HEK293 (cell line): Measurements from ENCODE around the gene RIC8B.
A peak's percentile ranks its signal among the peaks of the same experiment; 100 is the strongest.

Experiments
- CTCF ChIA-PET: fragments of 350-600 bp; formaldehyde crosslinking; extraction: SDS; loops from one replicate; lab custom pipeline; 2021; ENCODE audit warnings: antibody characterized with exemption; lab: Yijun Ruan, JAX
- POLR2A ChIA-PET: fragments of 300-600 bp; formaldehyde crosslinking; extraction: SDS; loops from one replicate; lab custom pipeline; 2020; ENCODE audit warnings: antibody characterized with exemption, inconsistent platforms; lab: Yijun Ruan, JAX
- H3K27ac ChIP-seq: fragments of 200-500 bp; sonication (Bioruptor generic); 2 replicates; pipeline ENCODE4 v1.5.1; 2014; ENCODE audit warnings: low read depth, low read length, control low read depth, inconsistent platforms; ENCODE audit errors: extremely low read depth
- H3K36me3 ChIP-seq, 2 experiments: fragments of 200-500 bp in 1 of 2; sonication (Bioruptor generic) in 1 of 2; 1 replicate in 1 of 2; 2 replicates in 1 of 2; pipeline ENCODE4 v1.5.1; 2014 to 2017; ENCODE audit warnings: inconsistent platforms in 2 of 2, low read length in 2 of 2; ENCODE audit not compliant: control insufficient read depth in 2 of 2, insufficient read depth in 1 of 2
- H3K4me1 ChIP-seq: fragments of 200-500 bp; sonication (Bioruptor generic); 2 replicates; pipeline ENCODE4 v1.5.1; 2014; ENCODE audit warnings: mild to moderate bottlenecking, low read length, inconsistent platforms; ENCODE audit not compliant: control insufficient read depth, insufficient read depth
- H3K4me3 ChIP-seq: 2 replicates; pipeline ENCODE4 v1.5.1; 2011; ENCODE audit warnings: low read depth, mild to moderate bottlenecking, control low read depth, low read length, moderate library complexity
- H3K9me3 ChIP-seq: fragments of 200-500 bp; sonication (Bioruptor generic); 2 replicates; pipeline ENCODE4 v1.5.1; 2014; ENCODE audit warnings: low read depth, low read length, inconsistent platforms; ENCODE audit not compliant: control insufficient read depth, insufficient read depth
- EGR2 ChIP-seq: fragments of 450-650 bp; formaldehyde crosslinking; IDR thresholded peaks from 2 replicates; pipeline ENCODE4 v1.5.1; 2016; ENCODE audit warnings: low read depth, missing biosample characterization, missing genetic modification characterization
- GLIS1 ChIP-seq: fragments of 450-650 bp; formaldehyde crosslinking; IDR thresholded peaks from 2 replicates; pipeline ENCODE4 v1.5.1; 2016; ENCODE audit warnings: missing biosample characterization, missing genetic modification characterization
- MEIS1 ChIP-seq: sonication (generic); formaldehyde crosslinking; IDR thresholded peaks from 2 replicates; pipeline ENCODE4 v1.8.1; 2022; ENCODE audit warnings: missing genetic modification reagents, mild to moderate bottlenecking, borderline replicate concordance
- PRDM1 ChIP-seq: fragments of 450-650 bp; formaldehyde crosslinking; IDR thresholded peaks from 2 replicates; pipeline ENCODE4; 2016; ENCODE audit warnings: missing biosample characterization, missing genetic modification characterization
- SETDB1 ChIP-seq: IDR thresholded peaks from one replicate; pipeline ENCODE4 v1.6.1; 2017; ENCODE audit warnings: mild to moderate bottlenecking, low read length, moderate library complexity, mixed read lengths; ENCODE audit not compliant: insufficient read length
- ZBTB1 ChIP-seq: fragments of 450-650 bp; formaldehyde crosslinking; IDR thresholded peaks from 2 replicates; pipeline ENCODE4 v1.5.1; 2016; ENCODE audit warnings: missing biosample characterization, missing genetic modification characterization
- ZEB2 ChIP-seq: fragments of 450-650 bp; formaldehyde crosslinking; IDR thresholded peaks from 2 replicates; pipeline ENCODE4 v1.5.1; 2016; ENCODE audit warnings: missing biosample characterization, missing genetic modification characterization
- ZFHX2 ChIP-seq: fragments of 450-650 bp; formaldehyde crosslinking; conservative IDR thresholded peaks from 2 replicates; pipeline ENCODE4 v1.5.1; 2016; ENCODE audit warnings: missing biosample characterization, missing genetic modification characterization
- ZFP3 ChIP-seq: fragments of 450-650 bp; formaldehyde crosslinking; IDR thresholded peaks from 2 replicates; pipeline ENCODE4 v1.5.1; 2016; ENCODE audit warnings: low read depth, missing biosample characterization, missing genetic modification characterization
- ZNF112 ChIP-seq: fragments of 450-650 bp; formaldehyde crosslinking; IDR thresholded peaks from 2 replicates; pipeline ENCODE4 v1.5.0; 2017; ENCODE audit warnings: missing biosample characterization, missing genetic modification characterization
- ZNF121 ChIP-seq: fragments of 450-650 bp; formaldehyde crosslinking; IDR thresholded peaks from 2 replicates; pipeline ENCODE4 v1.5.1; 2016; ENCODE audit warnings: missing biosample characterization, missing genetic modification characterization
- ZNF132 ChIP-seq: fragments of 450-650 bp; formaldehyde crosslinking; IDR thresholded peaks from 2 replicates; pipeline ENCODE4 v1.5.1; 2017; ENCODE audit warnings: missing biosample characterization, missing genetic modification characterization, borderline replicate concordance
- ZNF223 ChIP-seq: fragments of 450-650 bp; formaldehyde crosslinking; IDR thresholded peaks from 2 replicates; pipeline ENCODE4 v1.5.1; 2016; ENCODE audit warnings: missing biosample characterization, missing genetic modification characterization
- ZNF341 ChIP-seq: fragments of 450-650 bp; formaldehyde crosslinking; IDR thresholded peaks from 2 replicates; pipeline ENCODE4; 2016; ENCODE audit warnings: low read depth, missing biosample characterization, missing genetic modification characterization
- ZNF747 ChIP-seq: fragments of 450-650 bp; formaldehyde crosslinking; IDR thresholded peaks from 2 replicates; pipeline ENCODE4 v1.5.1; 2016; ENCODE audit warnings: missing biosample characterization, missing genetic modification characterization
- ZSCAN23 ChIP-seq: fragments of 450-650 bp; formaldehyde crosslinking; IDR thresholded peaks from 2 replicates; pipeline ENCODE4 v1.5.1; 2016; ENCODE audit warnings: missing biosample characterization, missing genetic modification characterization
- TF ChIP-seq, protein P1 (sequence below): fragments of 450-650 bp; formaldehyde crosslinking; IDR thresholded peaks from 2 replicates; pipeline ENCODE4 v1.5.1; 2017; ENCODE audit warnings: missing biosample characterization, missing genetic modification characterization
- TF ChIP-seq, protein P2 (sequence below): fragments of 450-650 bp; formaldehyde crosslinking; IDR thresholded peaks from 2 replicates; pipeline ENCODE4 v1.5.1; 2016; ENCODE audit warnings: missing biosample characterization, missing genetic modification characterization
- TF ChIP-seq, protein P3 (sequence below): fragments of 450-650 bp; formaldehyde crosslinking; IDR thresholded peaks from 2 replicates; pipeline ENCODE4 v1.5.1; 2017; ENCODE audit warnings: missing biosample characterization, missing genetic modification characterization
- TF ChIP-seq, protein P4 (sequence below): fragments of 450-650 bp; formaldehyde crosslinking; IDR thresholded peaks from 2 replicates; pipeline ENCODE4 v1.5.1; 2016; ENCODE audit warnings: missing biosample characterization, missing genetic modification characterization

Gene RIC8B

DNA sequence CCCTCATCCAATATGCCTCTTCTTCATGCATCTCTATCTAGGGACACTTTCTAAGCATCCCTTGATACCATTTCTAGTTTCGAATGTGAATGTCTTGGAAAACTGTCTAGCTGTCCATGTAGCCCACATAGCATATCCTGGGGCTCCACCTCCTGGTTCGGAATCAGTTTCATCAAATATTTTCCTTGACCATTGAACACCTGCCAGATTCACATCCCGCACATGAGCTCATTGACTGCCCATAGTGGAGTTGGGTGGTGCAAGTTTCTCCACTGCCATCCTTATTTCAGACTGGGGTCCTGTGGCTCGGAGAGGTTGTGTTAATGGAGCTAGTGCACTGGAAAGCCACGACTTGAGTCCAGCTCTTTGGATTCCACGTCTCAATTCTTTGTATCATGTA lies 122.6 kb downstream of the RIC8B start (continued):
- TF ChIP-seq MEIS1 (no peak), ZSCAN23 (tag by site-specific recombination) (no peak), ZNF112 (tag by site-specific recombination) (no peak), SETDB1 (no peak), ZNF747 (tag by site-specific recombination) (no peak), ZBTB1 (tag by site-specific recombination) (no peak), ZNF223 (tag by site-specific recombination) (no peak)
- TF ChIP-seq, protein P1, sequence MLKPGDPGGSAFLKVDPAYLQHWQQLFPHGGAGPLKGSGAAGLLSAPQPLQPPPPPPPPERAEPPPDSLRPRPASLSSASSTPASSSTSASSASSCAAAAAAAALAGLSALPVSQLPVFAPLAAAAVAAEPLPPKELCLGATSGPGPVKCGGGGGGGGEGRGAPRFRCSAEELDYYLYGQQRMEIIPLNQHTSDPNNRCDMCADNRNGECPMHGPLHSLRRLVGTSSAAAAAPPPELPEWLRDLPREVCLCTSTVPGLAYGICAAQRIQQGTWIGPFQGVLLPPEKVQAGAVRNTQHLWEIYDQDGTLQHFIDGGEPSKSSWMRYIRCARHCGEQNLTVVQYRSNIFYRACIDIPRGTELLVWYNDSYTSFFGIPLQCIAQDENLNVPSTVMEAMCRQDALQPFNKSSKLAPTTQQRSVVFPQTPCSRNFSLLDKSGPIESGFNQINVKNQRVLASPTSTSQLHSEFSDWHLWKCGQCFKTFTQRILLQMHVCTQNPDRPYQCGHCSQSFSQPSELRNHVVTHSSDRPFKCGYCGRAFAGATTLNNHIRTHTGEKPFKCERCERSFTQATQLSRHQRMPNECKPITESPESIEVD (tag by site-specific recombination): no peak

DNA sequence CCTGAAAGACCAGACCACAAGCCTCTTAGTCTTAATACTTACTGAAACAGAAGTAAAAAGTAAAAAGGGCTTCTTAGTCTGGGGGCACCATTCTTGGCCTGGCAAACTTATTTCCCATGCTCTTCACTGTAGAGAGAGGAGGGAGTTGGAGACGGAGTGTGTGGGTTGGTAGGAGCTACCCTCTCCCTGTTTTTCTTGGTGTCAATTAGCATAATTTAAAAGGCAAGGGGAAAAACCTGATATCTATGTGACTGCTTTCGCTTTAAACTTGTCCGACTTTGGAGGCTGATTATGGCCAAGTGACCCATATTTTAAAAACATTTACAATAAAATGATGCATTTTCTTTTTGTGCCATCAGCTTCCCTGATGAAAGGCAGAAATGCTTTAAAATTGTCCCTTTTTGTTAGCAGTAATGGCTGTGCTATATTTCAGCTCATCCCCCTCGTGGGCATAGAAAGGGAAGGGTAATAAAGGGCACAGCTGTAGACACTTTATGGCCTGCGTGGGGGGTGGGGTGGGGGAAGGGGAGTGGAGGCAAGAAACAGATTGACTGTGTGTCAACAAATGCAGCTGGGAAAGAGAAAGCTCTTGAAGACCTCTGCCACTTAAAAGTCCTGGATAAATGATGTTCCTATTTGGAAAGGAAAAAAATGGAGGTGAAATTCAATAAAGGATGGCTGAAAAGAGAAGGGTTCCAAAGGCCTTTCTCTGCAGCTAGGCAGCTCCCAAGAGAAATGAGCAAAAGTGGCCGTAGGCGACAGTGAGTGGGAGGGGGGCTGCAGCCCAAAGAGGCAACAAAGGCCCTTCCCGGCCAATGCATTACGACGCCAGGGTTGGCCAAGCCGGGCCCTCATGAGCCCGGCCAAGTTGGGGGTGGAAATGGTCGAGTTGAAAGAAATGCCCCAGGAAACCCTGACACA lies 123.8 kb downstream of the RIC8B start:
- Histone ChIP-seq H3K9me3 (no peaks in the 10 kb centered on the region), H3K4me3 (no peak overlapping the region)
- CTCF ChIA-PET: interaction anchor here (1.5 to 1.6 kb wide), 2 partner anchors 21 to 541 kb away, joined by 4 to 8 read pairs; partner anchors contain the start of gene POLR3B
- no peak for TF ChIP-seq ZNF223 (tag by site-specific recombination)
- peak; percentile 85 for TF ChIP-seq ZNF341
- TF ChIP-seq, protein P2, sequence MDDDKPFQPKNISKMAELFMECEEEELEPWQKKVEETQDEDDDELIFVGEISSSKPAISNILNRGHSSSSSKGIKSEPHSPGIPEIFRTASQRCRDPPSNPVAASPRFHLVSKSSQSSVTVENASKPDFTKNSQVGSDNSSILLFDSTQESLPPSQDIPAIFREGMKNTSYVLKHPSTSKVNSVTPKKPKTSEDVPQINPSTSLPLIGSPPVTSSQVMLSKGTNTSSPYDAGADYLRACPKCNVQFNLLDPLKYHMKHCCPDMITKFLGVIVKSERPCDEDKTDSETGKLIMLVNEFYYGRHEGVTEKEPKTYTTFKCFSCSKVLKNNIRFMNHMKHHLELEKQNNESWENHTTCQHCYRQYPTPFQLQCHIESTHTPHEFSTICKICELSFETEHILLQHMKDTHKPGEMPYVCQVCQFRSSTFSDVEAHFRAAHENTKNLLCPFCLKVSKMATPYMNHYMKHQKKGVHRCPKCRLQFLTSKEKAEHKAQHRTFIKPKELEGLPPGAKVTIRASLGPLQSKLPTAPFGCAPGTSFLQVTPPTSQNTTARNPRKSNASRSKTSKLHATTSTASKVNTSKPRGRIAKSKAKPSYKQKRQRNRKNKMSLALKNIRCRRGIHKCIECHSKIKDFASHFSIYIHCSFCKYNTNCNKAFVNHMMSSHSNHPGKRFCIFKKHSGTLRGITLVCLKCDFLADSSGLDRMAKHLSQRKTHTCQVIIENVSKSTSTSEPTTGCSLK (tag by site-specific recombination): no peak
- no peak for TF ChIP-seq ZFP3 (tag by site-specific recombination)
- TF ChIP-seq, protein P3, sequence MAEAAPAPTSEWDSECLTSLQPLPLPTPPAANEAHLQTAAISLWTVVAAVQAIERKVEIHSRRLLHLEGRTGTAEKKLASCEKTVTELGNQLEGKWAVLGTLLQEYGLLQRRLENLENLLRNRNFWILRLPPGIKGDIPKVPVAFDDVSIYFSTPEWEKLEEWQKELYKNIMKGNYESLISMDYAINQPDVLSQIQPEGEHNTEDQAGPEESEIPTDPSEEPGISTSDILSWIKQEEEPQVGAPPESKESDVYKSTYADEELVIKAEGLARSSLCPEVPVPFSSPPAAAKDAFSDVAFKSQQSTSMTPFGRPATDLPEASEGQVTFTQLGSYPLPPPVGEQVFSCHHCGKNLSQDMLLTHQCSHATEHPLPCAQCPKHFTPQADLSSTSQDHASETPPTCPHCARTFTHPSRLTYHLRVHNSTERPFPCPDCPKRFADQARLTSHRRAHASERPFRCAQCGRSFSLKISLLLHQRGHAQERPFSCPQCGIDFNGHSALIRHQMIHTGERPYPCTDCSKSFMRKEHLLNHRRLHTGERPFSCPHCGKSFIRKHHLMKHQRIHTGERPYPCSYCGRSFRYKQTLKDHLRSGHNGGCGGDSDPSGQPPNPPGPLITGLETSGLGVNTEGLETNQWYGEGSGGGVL (tag by site-specific recombination): peak; percentile 5; the same call in 1 of the 2 replicates
- 0 out of 2 replicates have a peak, but pooled peaks have one; percentile 10 for TF ChIP-seq PRDM1 (tag by site-specific recombination)
- TF ChIP-seq ZEB2 (tag by site-specific recombination): no peak
- peak; percentile 75 for TF ChIP-seq ZFHX2 (tag by site-specific recombination)
- TF ChIP-seq ZNF121 (tag by site-specific recombination): no peak
- peak; percentile 73 for TF ChIP-seq EGR2
- peak; percentile 75 for TF ChIP-seq GLIS1
- TF ChIP-seq, protein P4, sequence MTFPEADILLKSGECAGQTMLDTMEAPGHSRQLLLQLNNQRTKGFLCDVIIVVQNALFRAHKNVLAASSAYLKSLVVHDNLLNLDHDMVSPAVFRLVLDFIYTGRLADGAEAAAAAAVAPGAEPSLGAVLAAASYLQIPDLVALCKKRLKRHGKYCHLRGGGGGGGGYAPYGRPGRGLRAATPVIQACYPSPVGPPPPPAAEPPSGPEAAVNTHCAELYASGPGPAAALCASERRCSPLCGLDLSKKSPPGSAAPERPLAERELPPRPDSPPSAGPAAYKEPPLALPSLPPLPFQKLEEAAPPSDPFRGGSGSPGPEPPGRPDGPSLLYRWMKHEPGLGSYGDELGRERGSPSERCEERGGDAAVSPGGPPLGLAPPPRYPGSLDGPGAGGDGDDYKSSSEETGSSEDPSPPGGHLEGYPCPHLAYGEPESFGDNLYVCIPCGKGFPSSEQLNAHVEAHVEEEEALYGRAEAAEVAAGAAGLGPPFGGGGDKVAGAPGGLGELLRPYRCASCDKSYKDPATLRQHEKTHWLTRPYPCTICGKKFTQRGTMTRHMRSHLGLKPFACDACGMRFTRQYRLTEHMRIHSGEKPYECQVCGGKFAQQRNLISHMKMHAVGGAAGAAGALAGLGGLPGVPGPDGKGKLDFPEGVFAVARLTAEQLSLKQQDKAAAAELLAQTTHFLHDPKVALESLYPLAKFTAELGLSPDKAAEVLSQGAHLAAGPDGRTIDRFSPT: no peak
- no peak for TF ChIP-seq ZNF132 (tag by site-specific recombination)
- TF ChIP-seq, all 188 proteins: peak for 6
- Histone ChIP-seq H3K27ac (no peak overlapping the region), H3K36me3 (no peaks in the 10 kb centered on the region), H3K4me1 (peaks cover 8% of the 10 kb centered on the region)
- POLR2A ChIA-PET: no interaction called here
